Common myeloid progenitor, CD34-positive (primary cell): ENCODE data around the gene CDHR1. TPM values are rescaled to one million over a fixed set of nuclear protein-coding genes. Genes with fewer than 3 reads are reported as not detected.
A peak's percentile ranks its signal among the peaks of the same experiment; 100 is the strongest.
"Not testable (repeated sequence)": the region's sequence is repeated elsewhere in the genome, so short reads cannot be mapped to it uniquely, and the experiment has no call there.

Experiments used
- CTCF ChIA-PET: fragments of 350-600 bp; sonication (Branson Sonifier 250); formaldehyde crosslinking; loops from one replicate; lab custom pipeline; 2021; ENCODE audit warnings: antibody characterized with exemption; lab: Charles Lee
- POLR2A ChIA-PET: fragments of 350-600 bp; sonication (Branson Sonifier 250); formaldehyde crosslinking; loops from one replicate; lab custom pipeline; 2021; ENCODE audit warnings: antibody characterized with exemption; lab: Charles Lee
- DNase-seq, 3 donors: peaks; one replicate each; pipeline versions ENCODE4 v3.0.0 to v3.0.0-alpha.2; 2013
- H3K27ac ChIP-seq, 2 experiments: 1 replicate in 1 of 2; 2 replicates in 1 of 2; pipeline ENCODE4 v1.7.0; 2013; ENCODE audit warnings: inconsistent platforms in 2 of 2, low read length in 2 of 2, mild to moderate bottlenecking in 2 of 2, low read depth in 1 of 2, moderate library complexity in 1 of 2; ENCODE audit not compliant: severe bottlenecking in 2 of 2, insufficient read depth in 1 of 2, poor library complexity in 1 of 2
- H3K27me3 ChIP-seq, 5 experiments: replicated peaks in 2 of 5; 1 replicate in 3 of 5; 2 replicates in 2 of 5; pipeline versions ENCODE4 v1.6.1 to v1.7.0; 2013; ENCODE audit warnings: low read length in 4 of 5, mild to moderate bottlenecking in 2 of 5, moderate library complexity in 2 of 5, inconsistent platforms in 1 of 5; ENCODE audit not compliant: insufficient read depth in 5 of 5, control insufficient read depth in 4 of 5
- H3K36me3 ChIP-seq, 4 experiments: 1 replicate in 2 of 4; 2 replicates in 2 of 4; pipeline versions ENCODE4 v1.6.1 to v1.7.0; 2013; ENCODE audit warnings: low read length in 3 of 4, control low read depth in 1 of 4, mild to moderate bottlenecking in 1 of 4; ENCODE audit not compliant: control insufficient read depth in 4 of 4, insufficient read depth in 4 of 4
- H3K4me1 ChIP-seq, 4 experiments: 1 replicate in 3 of 4; 2 replicates in 1 of 4; pipeline versions ENCODE4 v1.6.1 to v1.7.1; 2013; ENCODE audit warnings: low read length in 3 of 4, mild to moderate bottlenecking in 3 of 4, control low read depth in 1 of 4, inconsistent platforms in 1 of 4, moderate library complexity in 1 of 4; ENCODE audit not compliant: control insufficient read depth in 4 of 4, insufficient read depth in 4 of 4; ENCODE audit errors: control extremely low read depth in 1 of 4
- H3K4me3 ChIP-seq, 7 experiments: 1 replicate in 4 of 7; 2 replicates in 3 of 7; pipeline versions ENCODE4 v1.5.1 to v1.7.0; 2013; ENCODE audit warnings: mild to moderate bottlenecking in 7 of 7, low read length in 6 of 7, moderate library complexity in 6 of 7, inconsistent platforms in 2 of 7, low read depth in 2 of 7, control low read depth in 1 of 7; ENCODE audit not compliant: insufficient read depth in 4 of 7, control insufficient read depth in 1 of 7; ENCODE audit errors: extremely low read depth in 1 of 7
- H3K9me3 ChIP-seq, 5 experiments: 1 replicate in 4 of 5; 2 replicates in 1 of 5; pipeline versions ENCODE4 v1.6.1 to v1.7.1; 2013; ENCODE audit warnings: low read length in 4 of 5, mild to moderate bottlenecking in 2 of 5, inconsistent platforms in 1 of 5, low read depth in 1 of 5, moderate library complexity in 1 of 5; ENCODE audit not compliant: control insufficient read depth in 4 of 5, insufficient read depth in 2 of 5; ENCODE audit errors: control extremely low read depth in 1 of 5
- WGBS: methylation state at CpG from one replicate; pipeline ENCODE4 v1.1.5; 2013; ENCODE audit not compliant: insufficient coverage; 5-methylcytosine and 5-hydroxymethylcytosine counted together
- polyA plus RNA-seq: library from polyadenylated mRNA; unstranded; fragments of 120-200 nt; gene quantifications from one replicate; pipeline ENCODE4 v1.2.1, GENCODE V29; 2013

The CDHR1 gene
- polyA plus RNA-seq = 0.03 TPM

- Histone ChIP-seq H3K4me3 (peak within 1 kb of the TSS; percentile 34 to 67 (median 48)), H3K4me1 (peaks cover 0 to 16% (median 12%) of the 10 kb centered on the region in 4 experiments), H3K27ac (no peak within 1 kb of the TSS)
These were observed at the start of gene CDHR1 for GRCh38 chr10:84194424-84195043. Gene CDHR1 (plus strand): TSS chr10:84194537. CDS start chr10:84194761, 224 bp downstream.

GRCh38 chr10:84147347-84147746 is 47.0 kb upstream of the CDHR1 start:
- Histone ChIP-seq H3K36me3 (peaks cover 29 to 83% (median 67%) of the 10 kb centered on the region in 4 experiments), H3K4me3 (no peak overlapping the region), H3K27ac (no peak overlapping the region), H3K9me3 (no peaks in the 10 kb centered on the region), H3K27me3 (no peaks in the 10 kb centered on the region), H3K4me1 (no peaks in the 10 kb centered on the region)
- ChIA-PET CTCF (interaction anchor here (0.7 to 3.4 kb wide), 12 partner anchors 10 to 390 kb away, joined by 3 to 30 read pairs (median 4); no protein-coding TSS in a partner anchor), POLR2A (no interaction called here)
- DNase-seq = no peak

More at GRCh38 chr10:84194424-84195043, at the start of gene CDHR1:
- no peaks in the 10 kb centered on the region for H3K36me3 ChIP-seq
- H3K27me3 ChIP-seq = peaks cover 5 to 83% (median 37%) of the 10 kb centered on the region in 5 experiments
- 2% methylated on average over 50 of the region's 61 CpGs for WGBS
- ChIA-PET CTCF (interaction anchor here (3.5 kb wide), 1 partner anchor 11 kb away, joined by 14 read pairs; no protein-coding TSS in a partner anchor), POLR2A (no interaction called here)
- DNase-seq = peak in 2 of 3 donors; percentile 57 to 64
- H3K9me3 ChIP-seq = no peaks in the 10 kb centered on the region

GRCh38 chr10:84148006-84148597 is 46.2 kb upstream of the CDHR1 start:
- H3K4me1 ChIP-seq, H3K9me3 ChIP-seq, H3K27ac ChIP-seq, H3K4me3 ChIP-seq, POLR2A ChIA-PET, H3K27me3 ChIP-seq: not testable (repeated sequence)
- CTCF ChIA-PET = interaction anchor here (1.0 to 3.4 kb wide), 14 partner anchors 8 to 389 kb away, joined by 3 to 30 read pairs (median 4); no protein-coding TSS in a partner anchor
- peak; percentile 44 to 79 (median 77) for DNase-seq
- WGBS = no CpG with 5 or more reads among the region's 9 CpGs
- H3K36me3 ChIP-seq = peaks cover 22 to 82% (median 68%) of the 10 kb centered on the region in 4 experiments

- H3K4me3 ChIP-seq = no peak overlapping the region
- no peaks in the 10 kb centered on the region for H3K27me3 ChIP-seq
- H3K4me1 ChIP-seq = no peaks in the 10 kb centered on the region
- no peak for DNase-seq
- peaks cover 15 to 83% (median 63%) of the 10 kb centered on the region in 4 experiments for H3K36me3 ChIP-seq
- H3K27ac ChIP-seq = no peak overlapping the region
- ChIA-PET POLR2A (no interaction called here), CTCF (interaction anchor here (0.7 to 2.7 kb wide), 9 partner anchors 8 to 61 kb away, joined by 3 to 12 read pairs (median 4); no protein-coding TSS in a partner anchor)
- no CpG with 5 or more reads among the region's 2 CpGs for WGBS
- H3K9me3 ChIP-seq = no peaks in the 10 kb centered on the region
These were observed 44.5 kb upstream of the CDHR1 start for GRCh38 chr10:84149854-84150253.

GRCh38 chr10:84152769-84153168 is 41.6 kb upstream of the CDHR1 start:
- no peak overlapping the region for H3K4me3 ChIP-seq
- ChIA-PET POLR2A (no interaction called here), CTCF (no interaction called here)
- H3K36me3 ChIP-seq = peaks cover 12 to 64% (median 42%) of the 10 kb centered on the region in 4 experiments
- DNase-seq = no peak
- peaks cover 0 to 9% (median 0%) of the 10 kb centered on the region in 4 experiments for H3K4me1 ChIP-seq
- H3K27ac ChIP-seq = no peak overlapping the region
- no peaks in the 10 kb centered on the region for H3K9me3 ChIP-seq
- no peaks in the 10 kb centered on the region for H3K27me3 ChIP-seq

GRCh38 chr10:84155521-84155920 is 38.8 kb upstream of the CDHR1 start:
- ChIA-PET CTCF (interaction anchor here (0.7 to 2.2 kb wide), 5 partner anchors 14 to 58 kb away, joined by 3 to 9 read pairs (median 4); partner anchors contain the start of gene GHITM), POLR2A (interaction anchor here (0.6 kb wide), 1 partner anchor 1022 kb away, joined by 3 read pairs; no protein-coding TSS in a partner anchor)
- Histone ChIP-seq H3K36me3 (peaks cover 11 to 41% (median 25%) of the 10 kb centered on the region in 4 experiments), H3K4me1 (peaks cover 0 to 13% (median 0%) of the 10 kb centered on the region in 4 experiments), H3K4me3 (no peak overlapping the region), H3K9me3 (no peaks in the 10 kb centered on the region), H3K27me3 (peaks cover 0 to 14% (median 4%) of the 10 kb centered on the region in 5 experiments), H3K27ac (no peak overlapping the region)
- DNase-seq = no peak
- WGBS = 77% methylated on average over 2 of the region's 4 CpGs
